Measurements from ENCODE around the gene TMED4.

- TF ChIP-seq POLR2A (IDR thresholded peaks at IDR 0.05; ENCODE audit: low read depth, low read length) (no peak), POLR2AphosphoS5 (IDR thresholded peaks at IDR 0.05; ENCODE audit: low read depth, low read length) (no peak), TAF1 (IDR thresholded peaks at IDR 0.05; ENCODE audit: low read depth, low read length) (no peak), SPI1 (IDR thresholded peaks at IDR 0.05; ENCODE audit: low read depth, low read length) (no peak), POU2F2 (IDR thresholded peaks at IDR 0.05; ENCODE audit: low read depth, low read length) (no peak)
These were observed 15.4 kb downstream of the TMED4 start for GRCh38 chr7:44566680-44567079.

Data from GM12891 (cell line).